Muscle layer of colon (tissue), 2 donors: ENCODE measurements around the gene COPS7A.

Source experiments
- H3K27ac ChIP-seq: one replicate; pipeline ENCODE4 v1.7.0; 2013; ENCODE audit warnings: low read depth, mild to moderate bottlenecking, low read length, moderate library complexity
- H3K27me3 ChIP-seq, 2 donors: one replicate each; pipeline ENCODE4 v1.7.0; 2013; ENCODE audit warnings: low read length in 2 of 2, mild to moderate bottlenecking in 2 of 2; ENCODE audit not compliant: insufficient read depth in 2 of 2, control insufficient read depth in 1 of 2
- H3K36me3 ChIP-seq: one replicate; pipeline ENCODE4 v1.7.0; 2013; ENCODE audit warnings: mild to moderate bottlenecking, low read length; ENCODE audit not compliant: insufficient read depth
- H3K4me1 ChIP-seq: one replicate; pipeline ENCODE4 v1.7.0; 2013; ENCODE audit warnings: mild to moderate bottlenecking, low read length; ENCODE audit not compliant: insufficient read depth
- H3K4me3 ChIP-seq, 2 donors: one replicate each; pipeline ENCODE4 v1.7.0; 2013; ENCODE audit warnings: low read length in 2 of 2, low read depth in 1 of 2, mild to moderate bottlenecking in 1 of 2, moderate library complexity in 1 of 2
- H3K9ac ChIP-seq: one replicate; pipeline ENCODE4 v1.7.0; 2013; ENCODE audit warnings: low read length
- H3K9me3 ChIP-seq: one replicate; pipeline ENCODE4 v1.7.0; 2013; ENCODE audit warnings: mild to moderate bottlenecking, low read length
- donor health status: abdominal sarcoma.
- donor health status: Adenocarcinoma of cecum.

The COPS7A gene

DNA sequence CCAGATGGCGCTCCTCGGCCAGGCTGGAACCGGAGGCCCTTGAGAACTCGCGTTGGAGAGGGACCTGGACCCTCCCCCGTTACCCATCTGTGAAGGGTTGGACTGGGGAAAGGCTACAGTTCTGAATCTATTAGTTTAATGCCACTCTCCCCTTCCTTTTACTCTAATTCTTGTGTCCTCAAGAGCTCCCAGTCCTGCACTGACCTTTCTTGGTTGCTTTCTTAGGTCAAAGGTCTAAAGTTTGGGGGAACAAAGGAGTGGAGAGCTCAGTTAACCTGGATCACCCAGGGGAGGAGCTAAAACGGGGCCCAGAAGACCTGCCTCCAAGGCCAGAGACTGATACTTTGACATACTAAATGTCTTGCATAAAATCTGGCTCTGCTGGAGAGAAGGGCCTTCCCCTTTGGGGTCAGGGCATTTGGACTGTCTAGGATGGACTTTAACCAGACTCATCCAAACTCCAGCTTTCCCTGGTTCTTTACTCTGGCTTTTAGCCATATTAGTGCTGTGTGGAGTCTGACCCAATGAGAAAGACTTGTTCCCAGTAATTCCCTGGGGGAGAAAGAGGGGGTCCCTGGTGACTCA lies 30.0 kb downstream of the COPS7A start:
- no peak overlapping the region for H3K4me3 ChIP-seq
- peaks cover 32% of the 10 kb centered on the region for H3K36me3 ChIP-seq
- H3K4me1 ChIP-seq = peaks cover 12% of the 10 kb centered on the region
- no peaks in the 10 kb centered on the region for H3K9me3 ChIP-seq
- no peak overlapping the region for H3K9ac ChIP-seq
- H3K27ac ChIP-seq = peak overlapping the region; percentile 100
- no peaks in the 10 kb centered on the region for H3K27me3 ChIP-seq

DNA sequence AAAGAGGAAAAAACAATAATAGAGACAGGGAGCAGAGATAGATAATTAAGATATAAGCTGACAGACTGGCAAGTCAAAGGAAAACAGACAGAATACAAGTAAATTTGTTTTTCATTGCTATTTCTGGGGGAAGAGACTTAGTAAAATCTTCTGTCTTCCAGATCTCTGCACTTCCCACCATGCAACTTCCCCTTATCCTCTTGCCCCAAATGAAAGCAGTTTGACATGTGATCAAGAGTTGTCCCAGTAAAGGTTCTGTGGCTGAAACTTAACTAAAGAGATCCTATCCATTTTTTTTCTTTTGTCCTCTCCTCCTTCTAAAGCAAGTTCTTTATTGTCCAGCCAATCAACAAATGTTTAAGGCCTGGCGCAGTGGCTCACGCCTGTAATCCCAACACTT lies 30.6 kb downstream of the COPS7A start:
- H3K9ac ChIP-seq = no peak overlapping the region
- H3K9me3 ChIP-seq = no peaks in the 10 kb centered on the region
- no peak overlapping the region for H3K27ac ChIP-seq
- H3K4me3 ChIP-seq = no peak overlapping the region
- H3K4me1 ChIP-seq = peaks cover 12% of the 10 kb centered on the region
- no peaks in the 10 kb centered on the region for H3K27me3 ChIP-seq
- peaks cover 27% of the 10 kb centered on the region for H3K36me3 ChIP-seq

- Histone ChIP-seq H3K4me1 (peaks cover 2% of the 10 kb centered on the region), H3K9ac (no peak overlapping the region), H3K27me3 (no peaks in the 10 kb centered on the region), H3K4me3 (no peak overlapping the region), H3K36me3 (no peaks in the 10 kb centered on the region), H3K9me3 (no peaks in the 10 kb centered on the region), H3K27ac (no peak overlapping the region)
Observed at GRCh38 chr12:6757028-6757690, 33.3 kb downstream of the COPS7A start.

DNA sequence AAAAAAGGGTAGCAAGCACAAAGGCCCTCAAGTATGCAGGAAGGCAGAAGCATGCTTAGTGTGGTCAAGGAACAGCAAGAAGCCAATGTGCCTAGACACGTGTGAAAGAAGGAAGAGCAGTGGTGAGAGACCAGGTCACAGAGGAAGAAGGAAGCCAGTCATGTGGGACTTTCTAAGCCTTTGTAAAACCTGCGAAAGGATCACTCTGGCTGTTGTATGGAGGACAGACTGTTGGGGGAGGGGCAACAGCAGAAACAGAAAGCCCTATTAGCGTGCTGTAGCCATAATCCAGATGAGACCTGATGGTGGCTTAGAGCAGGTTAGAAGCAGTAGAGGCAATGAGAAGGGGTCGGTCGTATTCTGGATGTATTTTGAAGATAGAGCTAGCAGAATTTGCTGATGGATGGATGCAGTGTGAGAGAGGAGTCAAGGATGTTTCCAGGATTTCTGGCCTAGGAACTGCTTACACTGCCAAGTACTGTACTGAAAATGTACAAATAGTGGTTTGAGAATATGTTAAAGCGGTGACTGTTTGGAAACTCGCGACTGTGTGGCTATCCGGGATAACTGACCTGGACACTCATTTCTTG lies 34.8 kb downstream of the COPS7A start:
- Histone ChIP-seq H3K36me3 (no peaks in the 10 kb centered on the region), H3K9ac (no peak overlapping the region), H3K4me3 (no peak overlapping the region), H3K27ac (no peak overlapping the region), H3K4me1 (peaks cover 8% of the 10 kb centered on the region), H3K9me3 (no peaks in the 10 kb centered on the region), H3K27me3 (no peaks in the 10 kb centered on the region)

- peaks cover 16% of the 10 kb centered on the region for H3K4me1 ChIP-seq
- H3K4me3 ChIP-seq = no peak overlapping the region
- no peak overlapping the region for H3K9ac ChIP-seq
- no peaks in the 10 kb centered on the region for H3K27me3 ChIP-seq
- H3K27ac ChIP-seq = no peak overlapping the region
- no peaks in the 10 kb centered on the region for H3K9me3 ChIP-seq
- H3K36me3 ChIP-seq = no peaks in the 10 kb centered on the region
Observed at GRCh38 chr12:6759741-6760140, 35.9 kb downstream of the COPS7A start.

GRCh38 chr12:6763380-6763779 lies 39.5 kb downstream of the COPS7A start:
- Histone ChIP-seq H3K36me3 (no peaks in the 10 kb centered on the region), H3K4me3 (peak overlapping the region in 1 of 2 donors; percentile 58), H3K27ac (peak overlapping the region; percentile 79), H3K9me3 (no peaks in the 10 kb centered on the region), H3K27me3 (no peaks in the 10 kb centered on the region), H3K4me1 (peaks cover 33% of the 10 kb centered on the region), H3K9ac (peak overlapping the region; percentile 62)

DNA sequence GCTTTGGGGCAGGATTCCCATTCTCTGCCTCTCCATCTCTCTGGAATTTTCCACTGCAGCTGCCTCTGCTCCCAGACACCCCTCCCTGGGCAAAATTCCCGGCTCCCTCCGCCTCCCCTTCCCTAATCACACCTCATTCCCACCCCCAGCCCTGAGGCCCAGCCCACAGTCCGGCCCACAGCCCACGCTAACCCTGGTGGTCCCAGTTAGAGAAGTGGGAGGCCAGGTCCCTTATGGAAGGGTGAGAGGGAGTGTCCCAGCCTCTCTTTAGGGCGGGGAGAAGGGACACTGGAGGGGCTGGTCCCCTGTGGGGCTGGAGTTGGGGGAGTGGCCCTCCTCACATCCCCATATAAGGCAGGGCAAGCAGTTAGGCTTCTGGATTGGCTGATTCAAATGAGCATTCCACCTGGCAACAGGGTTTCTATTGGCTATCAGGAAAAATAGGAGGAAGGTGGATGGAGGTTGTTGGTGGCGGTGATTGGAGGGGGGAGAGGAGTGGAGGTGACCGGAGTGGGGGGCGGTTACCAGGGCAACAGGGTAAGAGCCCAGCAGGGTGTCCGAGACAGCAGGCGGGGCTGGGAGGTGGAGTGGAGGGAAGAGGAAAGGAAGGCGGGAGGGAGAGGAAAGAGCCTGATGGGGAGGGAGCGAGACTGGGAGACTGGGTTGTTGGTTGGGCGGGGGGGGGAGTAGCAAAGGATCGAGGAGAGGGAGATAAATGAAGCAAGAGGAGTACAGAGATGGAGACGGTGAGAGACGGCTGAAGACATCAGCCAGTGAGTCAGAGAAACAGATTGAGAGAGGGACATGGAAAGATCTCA lies 40.4 kb downstream of the COPS7A start:
- no peaks in the 10 kb centered on the region for H3K9me3 ChIP-seq
- peak overlapping the region in 1 of 2 donors; percentile 58 for H3K4me3 ChIP-seq
- H3K27me3 ChIP-seq = no peaks in the 10 kb centered on the region
- peak overlapping the region; percentile 62 for H3K9ac ChIP-seq
- H3K36me3 ChIP-seq = peaks cover under 1% of the 10 kb centered on the region
- H3K27ac ChIP-seq = peak overlapping the region; percentile 79
- peaks cover 41% of the 10 kb centered on the region for H3K4me1 ChIP-seq

DNA sequence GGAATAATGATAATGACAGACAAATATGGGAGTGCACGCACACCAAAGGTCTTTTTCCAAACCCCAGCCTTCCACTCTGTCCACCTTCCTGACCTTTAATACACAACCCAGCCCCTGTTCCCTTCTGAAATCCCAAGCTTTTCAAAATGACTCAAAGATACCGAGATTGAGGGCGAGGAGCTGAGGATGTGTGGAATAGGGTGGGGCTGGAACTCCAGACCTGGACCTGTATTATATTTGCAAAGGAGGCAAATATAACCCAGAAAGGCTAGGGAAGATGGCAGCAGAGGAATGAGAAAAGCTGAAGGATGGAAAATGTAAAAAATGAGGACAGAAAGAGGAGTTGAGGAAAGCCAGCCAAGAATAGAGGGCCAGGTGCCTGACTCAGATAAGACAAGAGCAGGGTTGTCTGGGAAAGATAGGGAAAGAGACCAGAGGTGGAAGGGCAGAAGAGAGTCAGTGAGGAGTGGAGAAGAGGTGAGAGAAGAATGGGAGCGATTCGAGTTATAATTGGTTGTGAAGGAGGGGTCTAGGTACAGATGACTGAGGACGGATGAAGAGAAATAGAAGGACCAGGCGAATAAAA lies 41.3 kb downstream of the COPS7A start:
- Histone ChIP-seq H3K36me3 (peaks cover 7% of the 10 kb centered on the region), H3K9ac (no peak overlapping the region), H3K9me3 (no peaks in the 10 kb centered on the region), H3K4me3 (peak overlapping the region in 1 of 2 donors; percentile 58), H3K27me3 (no peaks in the 10 kb centered on the region), H3K27ac (peak overlapping the region; percentile 79), H3K4me1 (peaks cover 50% of the 10 kb centered on the region)

DNA sequence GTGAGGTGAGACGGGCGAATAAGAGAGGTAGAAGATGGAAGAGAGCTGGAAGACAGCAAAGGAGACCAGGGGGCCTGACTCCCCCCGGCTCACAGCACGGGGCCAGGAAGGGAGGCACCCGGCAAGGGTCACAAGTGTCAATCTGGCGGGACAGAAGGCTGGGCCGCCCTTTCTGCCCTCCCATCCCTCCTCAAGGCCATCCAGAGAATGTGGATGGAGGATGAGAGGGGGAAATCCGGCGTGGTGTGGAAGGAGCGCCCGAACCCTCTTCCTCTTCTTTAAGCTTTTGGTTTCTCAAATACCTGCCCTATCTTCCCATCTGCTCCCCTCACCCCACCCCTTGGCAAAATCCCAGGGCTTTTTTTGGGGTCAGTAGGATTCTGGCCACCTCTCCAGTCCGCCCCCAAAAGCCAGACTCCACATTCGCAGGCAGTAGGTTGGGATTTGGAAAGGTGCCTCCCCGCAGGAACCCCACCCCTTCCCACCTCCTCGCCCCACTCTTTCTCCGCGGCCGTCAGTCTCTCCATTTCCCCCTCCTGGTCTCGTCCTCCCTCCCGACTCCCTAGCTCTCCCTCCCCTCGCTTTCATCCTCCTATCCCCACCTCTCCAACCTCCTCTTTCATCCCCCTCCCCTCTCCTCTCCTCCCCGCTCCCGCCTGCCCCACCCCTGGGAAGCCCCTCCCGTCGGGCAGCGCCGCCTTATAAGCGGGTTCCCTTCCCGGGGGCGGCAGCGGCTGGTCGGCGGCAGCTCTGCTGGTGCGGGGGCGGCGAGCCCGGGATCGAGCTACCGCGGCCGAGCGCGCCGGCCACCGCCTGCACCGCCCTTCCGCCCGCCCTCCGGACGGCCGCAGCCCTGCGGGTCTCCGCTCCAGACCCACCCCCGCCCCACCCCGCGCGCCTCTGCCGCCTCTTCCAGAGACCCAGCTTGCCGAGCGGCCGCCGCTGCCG lies 42.1 kb downstream of the COPS7A start, which contains the start of gene PTMS:
Gene PTMS (plus strand): TSS at position 730 of the 948 bp plus-strand sequence. CDS start 343 bp downstream, outside the sequence.
- Histone ChIP-seq H3K36me3 (peaks cover 7% of the 10 kb centered on the region), H3K9ac (peak within 1 kb of the TSS; percentile 71), H3K9me3 (no peaks in the 10 kb centered on the region), H3K4me1 (peaks cover 57% of the 10 kb centered on the region), H3K27ac (peak within 1 kb of the TSS; percentile 90), H3K27me3 (no peaks in the 10 kb centered on the region), H3K4me3 (peak within 1 kb of the TSS; percentile 79 to 88)

- H3K36me3 ChIP-seq = peaks cover 14% of the 10 kb centered on the region
- peak overlapping the region; percentile 90 for H3K27ac ChIP-seq
- H3K4me1 ChIP-seq = peaks cover 66% of the 10 kb centered on the region
- no peaks in the 10 kb centered on the region for H3K27me3 ChIP-seq
- peak overlapping the region; percentile 79 to 88 for H3K4me3 ChIP-seq
- peak overlapping the region; percentile 71 for H3K9ac ChIP-seq
- H3K9me3 ChIP-seq = no peaks in the 10 kb centered on the region
Observed at GRCh38 chr12:6766651-6767349, 43.0 kb downstream of the COPS7A start.
